Left ventricle myocardium inferior (tissue), 1 donor: Measurements from ENCODE around the gene PRODH2. TPM values are rescaled to one million over a fixed set of nuclear protein-coding genes. Genes with fewer than 3 reads are reported as not detected.

ENCODE experiments used
- DNase-seq: peaks from one replicate; pipeline ENCODE4 v3.0.0-alpha.2; 2020
- H3K27ac ChIP-seq: fragments of 200-600 bp; replicated peaks from 2 replicates; pipeline ENCODE4 v1.8.0; 2021
- H3K27me3 ChIP-seq: fragments of 200-600 bp; 2 replicates; pipeline ENCODE4 v1.8.0; 2021; ENCODE audit warnings: low read depth
- H3K36me3 ChIP-seq: fragments of 200-600 bp; 2 replicates; pipeline ENCODE4 v1.8.0; 2021
- H3K4me1 ChIP-seq: fragments of 200-600 bp; 2 replicates; pipeline ENCODE4 v1.8.0; 2021
- H3K4me3 ChIP-seq: fragments of 200-600 bp; 2 replicates; pipeline ENCODE4 v1.8.0; 2021; ENCODE audit warnings: mild to moderate bottlenecking, moderate library complexity
- H3K9me3 ChIP-seq: fragments of 200-600 bp; replicated peaks from 2 replicates; pipeline ENCODE4 v1.8.0; 2021
- CTCF ChIP-seq: fragments of 200-600 bp; IDR thresholded peaks from 2 replicates; pipeline ENCODE4 v1.8.0; 2021; ENCODE audit warnings: antibody characterized with exemption, mild to moderate bottlenecking, borderline replicate concordance
- intact Hi-C: fragments of 100-400 bp; cut with micrococcal nuclease; formaldehyde crosslinking; loops from one replicate; pipeline ENCODE4 v1.11.0; 2022
- total RNA-seq: library from RNA; stranded (reverse); fragmentation: NEBNext Ultra II Directional; extraction: Animal tissue kit (Norgen Biotek cat#: 25700); gene quantifications from one replicate; pipeline ENCODE4 v1.2.1, GENCODE V29; 2021
- donor health status: DM: no; HTN: yes; CAD: no; lungs with severe emphysema.

PRODH2 gene
- total RNA-seq, 1 donor from 2014 or later = not detected

- TF ChIP-seq CTCF = no peak
- no peak overlapping the region for H3K27ac ChIP-seq
- no peaks in the 10 kb centered on the region for H3K27me3 ChIP-seq
- H3K4me1 ChIP-seq = peaks cover 21% of the 10 kb centered on the region
- no peaks in the 10 kb centered on the region for H3K9me3 ChIP-seq
- DNase-seq = no peak
- H3K4me3 ChIP-seq = no peak overlapping the region
- intact Hi-C loops = no loop called here
- peaks cover 15% of the 10 kb centered on the region for H3K36me3 ChIP-seq
Measured at GRCh38 chr19:35779033-35779432, 33.6 kb downstream of the PRODH2 start.

- no peak overlapping the region for H3K4me3 ChIP-seq
- intact Hi-C loops = no loop called here
- no peaks in the 10 kb centered on the region for H3K27me3 ChIP-seq
- no peak for TF ChIP-seq CTCF
- no peak for DNase-seq
- peaks cover 21% of the 10 kb centered on the region for H3K4me1 ChIP-seq
- no peaks in the 10 kb centered on the region for H3K9me3 ChIP-seq
- no peak overlapping the region for H3K27ac ChIP-seq
- H3K36me3 ChIP-seq = peaks cover 15% of the 10 kb centered on the region
Measured at GRCh38 chr19:35777961-35778360, 34.7 kb downstream of the PRODH2 start.

GRCh38 chr19:35777086-35777841, 35.4 kb downstream of the PRODH2 start:
- TF ChIP-seq CTCF = no peak
- intact Hi-C loops = no loop called here
- Histone ChIP-seq H3K4me1 (peaks cover 21% of the 10 kb centered on the region), H3K36me3 (peaks cover 15% of the 10 kb centered on the region), H3K27me3 (no peaks in the 10 kb centered on the region), H3K27ac (no peak overlapping the region), H3K9me3 (no peaks in the 10 kb centered on the region), H3K4me3 (no peak overlapping the region)
- no peak for DNase-seq

- peaks cover 21% of the 10 kb centered on the region for H3K4me1 ChIP-seq
- DNase-seq = no peak
- H3K4me3 ChIP-seq = peak overlapping the region; percentile 94
- intact Hi-C loops = no loop called here
- no peaks in the 10 kb centered on the region for H3K27me3 ChIP-seq
- TF ChIP-seq CTCF = no peak
- peaks cover 13% of the 10 kb centered on the region for H3K36me3 ChIP-seq
- H3K27ac ChIP-seq = no peak overlapping the region
- H3K9me3 ChIP-seq = no peaks in the 10 kb centered on the region
Measured at GRCh38 chr19:35776102-35776788, 36.4 kb downstream of the PRODH2 start.

- Histone ChIP-seq H3K4me1 (peaks cover 21% of the 10 kb centered on the region), H3K27me3 (no peaks in the 10 kb centered on the region), H3K36me3 (peaks cover 5% of the 10 kb centered on the region), H3K4me3 (peak within 1 kb of the TSS; percentile 94), H3K9me3 (no peaks in the 10 kb centered on the region), H3K27ac (peak within 1 kb of the TSS; percentile 56)
- peak; percentile 100 for DNase-seq
- no peak for TF ChIP-seq CTCF
- intact Hi-C loops = no loop called here
Measured at GRCh38 chr19:35775298-35776101, 37.1 kb downstream of the PRODH2 start, which contains the start of gene ARHGAP33. ARHGAP33 (plus strand) TSS chr19:35775564; CDS start chr19:35775659, 95 bp downstream.
